Gastroesophageal sphincter (tissue), 4 donors: Measurements from ENCODE around the gene SCGB3A2. TPM values are rescaled to one million over a fixed set of nuclear protein-coding genes. Genes with fewer than 3 reads are reported as not detected.

ENCODE experiments used
- ATAC-seq: fragments of 150-250 bp; one replicate; pipeline ENCODE4 v1.9.1; 2016; ENCODE audit warnings: mild to moderate bottlenecking, moderate library complexity
- H3K27ac ChIP-seq, 4 donors: fragments of 200-600 bp; sonication (generic) in 3 of 4; 1 replicate in 3 of 4; 2 replicates in 1 of 4; pipeline ENCODE4 v1.5.1; 2016 to 2019
- H3K27me3 ChIP-seq: fragments of 200-600 bp; sonication (generic); one replicate; pipeline ENCODE4 v1.5.1; 2019
- H3K36me3 ChIP-seq, 2 donors: fragments of 200-600 bp; sonication (generic); one replicate each; pipeline ENCODE4 v1.5.1; 2019; ENCODE audit warnings: control low read depth in 1 of 2
- H3K4me1 ChIP-seq, 3 donors: fragments of 200-600 bp; sonication (generic); 1 replicate in 2 of 3; 2 replicates in 1 of 3; pipeline ENCODE4 v1.5.1; 2016 to 2019; ENCODE audit warnings: control low read depth in 2 of 3
- H3K4me3 ChIP-seq, 2 donors: fragments of 200-600 bp; sonication (generic); one replicate each; pipeline ENCODE4 v1.5.1; 2019; ENCODE audit warnings: mild to moderate bottlenecking in 1 of 2, moderate library complexity in 1 of 2
- H3K9me3 ChIP-seq, 3 donors: fragments of 200-600 bp; sonication (generic); one replicate each; pipeline ENCODE4 v1.5.1; 2017 to 2019; ENCODE audit warnings: control low read depth in 2 of 3
- EP300 ChIP-seq: sonication (generic); formaldehyde crosslinking; IDR thresholded peaks from one replicate; pipeline ENCODE4 v1.6.1; 2017; ENCODE audit warnings: antibody characterized with exemption, mild to moderate bottlenecking
- POLR2A ChIP-seq, 2 donors: fragments of 450-650 bp; IDR thresholded peaks; one replicate each; pipeline ENCODE4 v1.6.1; 2017; ENCODE audit warnings: antibody characterized with exemption in 2 of 2, mild to moderate bottlenecking in 2 of 2, moderate library complexity in 1 of 2
- POLR2AphosphoS5 ChIP-seq: sonication (generic); formaldehyde crosslinking; IDR thresholded peaks from one replicate; pipeline ENCODE4 v1.6.1; 2017; ENCODE audit warnings: antibody characterized with exemption
- WGBS, 2 donors: methylation state at CpG; one replicate each; pipeline ENCODE4 v1.1.5; 2018; ENCODE audit warnings: low coverage in 1 of 2; 5-methylcytosine and 5-hydroxymethylcytosine counted together
- total RNA-seq, 4 donors: library from RNA; depleted of rRNA; stranded (reverse); fragments of >200 nt; gene quantifications; one replicate each; pipeline ENCODE4 v1.1.0, GENCODE V29; 2016
- TF ChIP-seq, protein P1 (sequence below), 4 experiments: fragments of 200-600 bp in 2 of 4; fragments of 450-650 bp in 2 of 4; sonication (generic) in 1 of 4; IDR thresholded peaks; one replicate each; pipeline ENCODE4 v1.5.1; 2017 to 2019; ENCODE audit warnings: antibody characterized with exemption in 4 of 4, mild to moderate bottlenecking in 2 of 4, moderate library complexity in 2 of 4

Gene SCGB3A2
- total RNA-seq, 4 donors from 2014 or later: not detected

DNA sequence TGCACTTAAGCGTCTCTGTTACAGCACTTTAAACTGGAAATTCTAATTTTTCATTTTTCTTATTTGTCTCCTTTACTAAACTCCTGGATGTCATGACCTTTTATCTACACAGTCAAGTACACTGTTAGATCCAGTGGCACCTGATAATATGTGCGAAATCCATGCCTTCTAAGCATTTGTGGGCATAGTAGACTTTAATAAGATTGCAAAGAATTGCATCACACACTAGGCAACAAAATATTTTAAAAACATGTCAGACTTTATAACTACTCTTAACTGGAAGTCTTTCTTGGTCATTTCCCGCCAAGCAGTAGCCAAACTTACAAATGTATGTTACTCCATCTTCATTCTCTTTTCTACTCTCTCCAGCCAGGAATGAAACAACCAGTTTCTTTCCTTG lies 42.1 kb upstream of the SCGB3A2 start:
- Histone ChIP-seq H3K27ac (no peak overlapping the region), H3K27me3 (no peaks in the 10 kb centered on the region), H3K9me3 (no peaks in the 10 kb centered on the region), H3K36me3 (no peaks in the 10 kb centered on the region), H3K4me1 (no peaks in the 10 kb centered on the region), H3K4me3 (no peak overlapping the region)
- 74 to 94% methylated on average over 3 of the region's 3 CpGs for WGBS, 2 donors
- TF ChIP-seq, protein P1, sequence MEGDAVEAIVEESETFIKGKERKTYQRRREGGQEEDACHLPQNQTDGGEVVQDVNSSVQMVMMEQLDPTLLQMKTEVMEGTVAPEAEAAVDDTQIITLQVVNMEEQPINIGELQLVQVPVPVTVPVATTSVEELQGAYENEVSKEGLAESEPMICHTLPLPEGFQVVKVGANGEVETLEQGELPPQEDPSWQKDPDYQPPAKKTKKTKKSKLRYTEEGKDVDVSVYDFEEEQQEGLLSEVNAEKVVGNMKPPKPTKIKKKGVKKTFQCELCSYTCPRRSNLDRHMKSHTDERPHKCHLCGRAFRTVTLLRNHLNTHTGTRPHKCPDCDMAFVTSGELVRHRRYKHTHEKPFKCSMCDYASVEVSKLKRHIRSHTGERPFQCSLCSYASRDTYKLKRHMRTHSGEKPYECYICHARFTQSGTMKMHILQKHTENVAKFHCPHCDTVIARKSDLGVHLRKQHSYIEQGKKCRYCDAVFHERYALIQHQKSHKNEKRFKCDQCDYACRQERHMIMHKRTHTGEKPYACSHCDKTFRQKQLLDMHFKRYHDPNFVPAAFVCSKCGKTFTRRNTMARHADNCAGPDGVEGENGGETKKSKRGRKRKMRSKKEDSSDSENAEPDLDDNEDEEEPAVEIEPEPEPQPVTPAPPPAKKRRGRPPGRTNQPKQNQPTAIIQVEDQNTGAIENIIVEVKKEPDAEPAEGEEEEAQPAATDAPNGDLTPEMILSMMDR (IDR thresholded peaks at IDR 0.05): no peak
- TF ChIP-seq POLR2AphosphoS5 (no peak), EP300 (no peak), POLR2A (IDR thresholded peaks at IDR 0.05) (no peak)
- ATAC-seq: no peak

DNA sequence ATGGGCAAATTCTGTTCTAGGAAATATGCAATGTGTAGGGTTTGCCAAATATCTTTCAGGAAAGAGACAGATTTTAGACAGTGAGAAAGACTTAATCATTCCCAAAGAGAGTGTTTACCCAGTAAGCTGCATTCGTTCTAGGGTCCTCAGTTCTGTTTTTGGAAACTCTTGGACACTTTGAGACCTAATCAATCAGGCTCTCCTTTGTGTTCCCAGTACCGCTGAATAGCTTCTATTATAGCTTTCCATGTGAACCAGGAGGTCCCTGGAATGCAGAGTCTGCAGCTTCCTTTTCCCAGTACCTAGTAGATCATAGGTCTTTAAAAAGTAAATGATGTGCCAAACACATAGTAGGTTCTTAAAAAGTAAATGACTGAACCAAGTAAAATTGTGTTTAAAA lies 35.6 kb upstream of the SCGB3A2 start:
- ATAC-seq: no peak
- Histone ChIP-seq H3K36me3 (no peaks in the 10 kb centered on the region), H3K27me3 (peaks cover 10% of the 10 kb centered on the region), H3K4me3 (no peak overlapping the region), H3K9me3 (no peaks in the 10 kb centered on the region), H3K27ac (no peak overlapping the region), H3K4me1 (no peaks in the 10 kb centered on the region)
- TF ChIP-seq, protein P1 (IDR thresholded peaks at IDR 0.05): no peak
- TF ChIP-seq POLR2A (IDR thresholded peaks at IDR 0.05) (no peak), EP300 (no peak), POLR2AphosphoS5 (no peak)
- 19 to 29% methylated on average over 2 of the region's 2 CpGs for WGBS, 2 donors

DNA sequence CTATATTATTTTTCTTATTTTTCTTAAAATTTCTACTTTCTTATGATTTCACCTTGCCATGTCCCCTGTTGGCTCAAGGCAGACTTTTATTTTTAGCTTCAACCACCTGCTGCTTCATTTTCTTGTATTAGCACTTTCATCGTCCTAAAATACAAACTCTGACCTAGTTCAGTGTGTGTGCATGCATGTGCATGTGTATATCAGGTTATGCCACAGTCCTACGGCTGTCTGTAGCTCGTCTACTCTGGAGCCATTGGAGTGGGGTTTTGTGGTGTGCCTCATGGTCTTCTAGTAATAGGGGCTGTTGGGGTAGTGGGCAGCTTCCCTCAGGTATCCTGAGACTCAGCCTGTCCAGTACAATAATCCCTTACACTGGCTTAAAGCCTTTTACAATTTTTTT lies 33.7 kb upstream of the SCGB3A2 start:
- no peak for ATAC-seq
- Histone ChIP-seq H3K9me3 (no peaks in the 10 kb centered on the region), H3K36me3 (no peaks in the 10 kb centered on the region), H3K27ac (no peak overlapping the region), H3K4me1 (no peaks in the 10 kb centered on the region), H3K27me3 (peaks cover 10% of the 10 kb centered on the region), H3K4me3 (no peak overlapping the region)
- 76 to 83% methylated on average over 3 of the region's 3 CpGs for WGBS, 2 donors
- TF ChIP-seq POLR2A (IDR thresholded peaks at IDR 0.05) (no peak), EP300 (no peak), POLR2AphosphoS5 (no peak)
- TF ChIP-seq, protein P1 (IDR thresholded peaks at IDR 0.05): no peak

DNA sequence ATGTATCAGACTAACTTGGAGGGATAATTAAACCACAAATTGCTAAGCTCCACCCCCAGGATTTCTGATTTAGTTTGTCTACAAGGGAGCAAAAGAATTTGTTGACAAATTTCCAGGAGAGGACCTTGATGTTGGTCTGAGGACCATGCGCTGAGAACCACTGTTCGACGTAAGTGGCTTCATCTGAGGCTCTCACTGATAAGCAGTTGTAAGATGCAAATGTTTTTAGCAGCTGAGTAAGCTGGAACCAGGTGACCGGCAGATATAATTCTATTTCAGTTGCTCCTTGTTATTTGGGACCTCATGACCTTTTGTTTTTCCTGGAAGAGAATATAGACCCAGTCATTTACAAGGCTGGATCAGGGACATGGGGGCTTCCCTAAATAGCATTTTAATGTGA lies 32.9 kb upstream of the SCGB3A2 start:
- H3K27ac ChIP-seq: no peak overlapping the region
- no peaks in the 10 kb centered on the region for H3K36me3 ChIP-seq
- H3K9me3 ChIP-seq: no peaks in the 10 kb centered on the region
- 87 to 89% methylated on average over 4 of the region's 4 CpGs for WGBS, 2 donors
- TF ChIP-seq, protein P1 (IDR thresholded peaks at IDR 0.05): no peak
- TF ChIP-seq EP300 (no peak), POLR2A (IDR thresholded peaks at IDR 0.05) (no peak), POLR2AphosphoS5 (no peak)
- no peak overlapping the region for H3K4me3 ChIP-seq
- H3K4me1 ChIP-seq: no peaks in the 10 kb centered on the region
- peaks cover 10% of the 10 kb centered on the region for H3K27me3 ChIP-seq
- no peak for ATAC-seq

DNA sequence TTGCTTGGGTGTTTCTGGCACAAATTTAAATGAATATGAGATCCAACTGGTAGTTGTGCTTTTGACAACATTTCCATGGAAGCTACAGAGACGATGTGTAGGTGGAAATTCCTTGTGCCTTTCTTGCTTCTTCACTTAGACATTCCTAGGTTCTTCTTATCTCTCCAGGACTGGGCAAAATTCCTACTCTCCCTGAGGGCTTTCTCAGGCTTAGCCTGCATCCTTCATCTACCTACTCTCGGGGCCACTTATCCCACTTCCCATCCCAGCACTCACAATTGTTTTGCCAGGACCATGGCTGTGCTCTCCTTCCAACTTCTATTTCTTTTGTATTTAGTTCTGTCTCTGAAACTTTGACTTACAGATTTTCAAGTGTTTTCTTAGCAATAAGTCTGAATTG lies 29.3 kb upstream of the SCGB3A2 start:
- Histone ChIP-seq H3K9me3 (no peaks in the 10 kb centered on the region), H3K27ac (no peak overlapping the region), H3K4me3 (no peak overlapping the region), H3K27me3 (peaks cover 10% of the 10 kb centered on the region), H3K36me3 (no peaks in the 10 kb centered on the region), H3K4me1 (no peaks in the 10 kb centered on the region)
- TF ChIP-seq, protein P1 (IDR thresholded peaks at IDR 0.05): no peak
- no peak for TF ChIP-seq POLR2AphosphoS5
- no peak for TF ChIP-seq POLR2A (IDR thresholded peaks at IDR 0.05)
- no peak for TF ChIP-seq EP300
- ATAC-seq: no peak
- 45 to 81% methylated on average over 2 of the region's 2 CpGs for WGBS, 2 donors
